ENCODE data around the gene FAM20C.
A peak's percentile ranks its signal among the peaks of the same experiment; 100 is the strongest.
"Not testable (repeated sequence)": the region's sequence is repeated elsewhere in the genome, so short reads cannot be mapped to it uniquely, and the experiment has no call there.

FAM20C gene

GRCh38 chr7:174716-175115 lies 17.7 kb upstream of the FAM20C start:
- no peak for DNase-seq

- DNase-seq, result no peak
Measured at GRCh38 chr7:175955-176354, 16.4 kb upstream of the FAM20C start.

- no peak for DNase-seq
Measured at GRCh38 chr7:176381-176780, 16.0 kb upstream of the FAM20C start.

- no peak for DNase-seq
Measured at GRCh38 chr7:176786-177459, 15.4 kb upstream of the FAM20C start.

- DNase-seq, result no peak
Measured at GRCh38 chr7:178444-178843, 13.9 kb upstream of the FAM20C start.

- DNase-seq, result no peak
Measured at GRCh38 chr7:179209-179681, 13.1 kb upstream of the FAM20C start.

- DNase-seq, result no peak
Measured at GRCh38 chr7:179948-180694, 12.2 kb upstream of the FAM20C start.

GRCh38 chr7:181738-182137 lies 10.6 kb upstream of the FAM20C start:
- DNase-seq, result no peak

- DNase-seq, result not testable (repeated sequence)
Measured at GRCh38 chr7:182502-182901, 9.9 kb upstream of the FAM20C start.

- no peak for DNase-seq
Measured at GRCh38 chr7:183496-184292, 8.7 kb upstream of the FAM20C start.

GRCh38 chr7:184294-185264 lies 7.8 kb upstream of the FAM20C start:
- DNase-seq, result no peak

- no peak for DNase-seq
Measured at GRCh38 chr7:186516-187113, 5.8 kb upstream of the FAM20C start.

GRCh38 chr7:187227-187927 lies 5.0 kb upstream of the FAM20C start:
- no peak for DNase-seq

GRCh38 chr7:188174-188573 lies 4.2 kb upstream of the FAM20C start:
- DNase-seq, result no peak

- DNase-seq, result no peak
Measured at GRCh38 chr7:188727-189500, 3.5 kb upstream of the FAM20C start.

- no peak for DNase-seq
Measured at GRCh38 chr7:189719-190118, 2.7 kb upstream of the FAM20C start.

- no peak for DNase-seq
Measured at GRCh38 chr7:190196-190595, 2.2 kb upstream of the FAM20C start.

- peak; percentile 50 for DNase-seq
Measured at GRCh38 chr7:191105-191980, 1.0 kb upstream of the FAM20C start.

GRCh38 chr7:192701-193480 lies 520 bp downstream of the FAM20C start:
- DNase-seq, result no peak

All from NCI-H345 (cell line).